IgD-negative memory B cell (primary cell): ENCODE data around the gene ZNF296. TPM values are rescaled to one million over a fixed set of nuclear protein-coding genes. Genes with fewer than 3 reads are reported as not detected.

Experiments used
- polyA plus RNA-seq: library from polyadenylated mRNA; unstranded; fragments of 300-500 nt; fragmentation: Illumina TruSeq; gene quantifications from one replicate; pipeline ENCODE4 v1.2.3, GENCODE V29; 2021

ZNF296 gene
- polyA plus RNA-seq, 1 donor from 2014 or later: 74.4 TPM

Other genes with a start within 250 kb of the ZNF296 start
- not detected for gene NECTIN2, start 230.2 kb downstream of the ZNF296 start, polyA plus RNA-seq
- 42.6 TPM for gene TOMM40, start 185.2 kb downstream of the ZNF296 start, polyA plus RNA-seq
- gene APOE, start 170.7 kb downstream of the ZNF296 start, polyA plus RNA-seq: not detected
- gene APOC1, start 161.9 kb downstream of the ZNF296 start, polyA plus RNA-seq: not detected
- not detected for gene APOC4, start 134.2 kb downstream of the ZNF296 start, polyA plus RNA-seq
- not detected for gene APOC2, start 130.4 kb downstream of the ZNF296 start, polyA plus RNA-seq
- 29.2 TPM for gene CLPTM1, start 121.1 kb downstream of the ZNF296 start, polyA plus RNA-seq
- 89.8 TPM for gene RELB, start 75.0 kb downstream of the ZNF296 start, polyA plus RNA-seq
- 27.0 TPM for gene CLASRP, start 37.4 kb downstream of the ZNF296 start, polyA plus RNA-seq
- gene GEMIN7, start 2.8 kb upstream of the ZNF296 start, polyA plus RNA-seq: 115 TPM
- 2.3 TPM for gene PPP1R37, start 16.7 kb upstream of the ZNF296 start, polyA plus RNA-seq
- gene NKPD1, start 84.5 kb upstream of the ZNF296 start, polyA plus RNA-seq: not detected
- gene TRAPPC6A, start 101.8 kb upstream of the ZNF296 start, polyA plus RNA-seq: 158 TPM
- gene BLOC1S3, start 102.3 kb upstream of the ZNF296 start, polyA plus RNA-seq: 16.2 TPM
- not detected for gene EXOC3L2, start 168.9 kb upstream of the ZNF296 start, polyA plus RNA-seq
- 0.58 TPM for gene MARK4, start 174.8 kb upstream of the ZNF296 start, polyA plus RNA-seq
- gene CKM, start 246.4 kb upstream of the ZNF296 start, polyA plus RNA-seq: not detected